Duodenal mucosa (tissue), 2 donors: Measurements from ENCODE around the gene SIM2.

Source experiments
- H3K27ac ChIP-seq: one replicate; pipeline ENCODE4 v1.7.0; 2013; ENCODE audit warnings: low read depth, low read length
- H3K27me3 ChIP-seq, 2 donors: one replicate each; pipeline ENCODE4 v1.7.0; 2013; ENCODE audit warnings: low read length in 2 of 2, control low read depth in 1 of 2; ENCODE audit not compliant: insufficient read depth in 2 of 2, control insufficient read depth in 1 of 2
- H3K36me3 ChIP-seq, 2 donors: one replicate each; pipeline ENCODE4 v1.7.0; 2013; ENCODE audit warnings: low read length in 2 of 2, control low read depth in 1 of 2; ENCODE audit not compliant: insufficient read depth in 2 of 2, control insufficient read depth in 1 of 2
- H3K4me1 ChIP-seq, 2 donors: one replicate each; pipeline ENCODE4 v1.7.0; 2013; ENCODE audit warnings: low read length in 2 of 2, control low read depth in 1 of 2; ENCODE audit not compliant: insufficient read depth in 2 of 2, control insufficient read depth in 1 of 2
- H3K4me3 ChIP-seq, 2 donors: one replicate each; pipeline ENCODE4 v1.7.0; 2013; ENCODE audit warnings: low read length in 2 of 2, low read depth in 1 of 2
- H3K9ac ChIP-seq, 2 donors: one replicate each; pipeline ENCODE4 v1.7.0; 2013; ENCODE audit warnings: low read length in 2 of 2, low read depth in 1 of 2
- H3K9me3 ChIP-seq, 2 donors: one replicate each; pipeline ENCODE4 v1.7.0; 2013; ENCODE audit warnings: low read length in 2 of 2, control low read depth in 1 of 2; ENCODE audit not compliant: control insufficient read depth in 1 of 2

SIM2 gene

DNA sequence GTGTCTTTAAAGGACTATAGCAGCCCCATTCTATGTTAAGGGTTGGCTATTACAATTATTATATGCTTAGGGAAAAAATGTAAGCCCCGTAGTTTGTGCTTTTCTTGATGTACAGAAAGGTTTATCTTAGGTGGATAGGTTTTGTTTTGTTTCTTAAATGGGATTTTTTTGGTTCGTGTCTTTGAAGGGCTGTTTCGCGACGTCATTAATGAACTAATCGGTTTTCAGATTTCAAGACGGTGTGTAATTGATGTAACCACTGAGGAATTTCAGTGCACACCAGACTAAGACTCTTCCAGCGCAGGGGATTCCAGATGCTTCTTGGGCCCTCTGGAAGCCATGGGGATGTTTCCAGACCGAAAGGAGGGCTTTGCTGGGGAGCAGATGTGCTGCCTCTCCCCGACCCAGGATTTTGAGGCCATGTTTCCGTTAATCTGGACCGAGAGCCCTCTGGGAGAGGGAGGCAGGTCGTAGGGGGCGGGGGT lies 4.8 kb upstream of the SIM2 start:
- Histone ChIP-seq H3K4me3 (no peak overlapping the region), H3K9ac (no peak overlapping the region), H3K9me3 (no peaks in the 10 kb centered on the region), H3K36me3 (no peaks in the 10 kb centered on the region), H3K27ac (no peak overlapping the region), H3K27me3 (peaks cover 85 to 95% of the 10 kb centered on the region in 2 donors), H3K4me1 (peaks cover 5 to 7% of the 10 kb centered on the region in 2 donors)

- Histone ChIP-seq H3K27ac (no peak overlapping the region), H3K9me3 (no peaks in the 10 kb centered on the region), H3K4me1 (peaks cover 5 to 7% of the 10 kb centered on the region in 2 donors), H3K9ac (no peak overlapping the region), H3K4me3 (no peak overlapping the region), H3K27me3 (peaks cover 86 to 90% of the 10 kb centered on the region in 2 donors), H3K36me3 (no peaks in the 10 kb centered on the region)
These were observed 4.2 kb upstream of the SIM2 start for GRCh38 chr21:36694593-36695282.

DNA sequence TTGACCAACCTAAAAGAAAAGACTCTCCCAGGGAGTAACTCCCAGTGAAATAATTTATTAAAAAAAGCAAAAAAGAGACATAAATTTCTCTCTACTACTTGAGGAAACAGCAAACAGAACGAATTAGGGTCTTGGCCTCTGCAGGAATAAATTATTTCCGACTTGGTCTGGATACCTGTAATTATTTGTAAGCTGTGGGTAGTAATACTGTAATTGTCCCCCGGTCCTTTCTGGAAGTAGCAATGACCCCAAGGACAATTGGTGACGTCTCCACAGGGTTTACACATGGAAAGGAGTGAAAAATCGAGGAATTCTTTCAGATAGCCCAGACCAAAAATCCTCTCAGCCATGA lies 3.7 kb upstream of the SIM2 start:
- Histone ChIP-seq H3K4me1 (peaks cover 5 to 7% of the 10 kb centered on the region in 2 donors), H3K36me3 (no peaks in the 10 kb centered on the region), H3K27ac (no peak overlapping the region), H3K9me3 (no peaks in the 10 kb centered on the region), H3K4me3 (no peak overlapping the region), H3K27me3 (peaks cover 86 to 90% of the 10 kb centered on the region in 2 donors), H3K9ac (no peak overlapping the region)

DNA sequence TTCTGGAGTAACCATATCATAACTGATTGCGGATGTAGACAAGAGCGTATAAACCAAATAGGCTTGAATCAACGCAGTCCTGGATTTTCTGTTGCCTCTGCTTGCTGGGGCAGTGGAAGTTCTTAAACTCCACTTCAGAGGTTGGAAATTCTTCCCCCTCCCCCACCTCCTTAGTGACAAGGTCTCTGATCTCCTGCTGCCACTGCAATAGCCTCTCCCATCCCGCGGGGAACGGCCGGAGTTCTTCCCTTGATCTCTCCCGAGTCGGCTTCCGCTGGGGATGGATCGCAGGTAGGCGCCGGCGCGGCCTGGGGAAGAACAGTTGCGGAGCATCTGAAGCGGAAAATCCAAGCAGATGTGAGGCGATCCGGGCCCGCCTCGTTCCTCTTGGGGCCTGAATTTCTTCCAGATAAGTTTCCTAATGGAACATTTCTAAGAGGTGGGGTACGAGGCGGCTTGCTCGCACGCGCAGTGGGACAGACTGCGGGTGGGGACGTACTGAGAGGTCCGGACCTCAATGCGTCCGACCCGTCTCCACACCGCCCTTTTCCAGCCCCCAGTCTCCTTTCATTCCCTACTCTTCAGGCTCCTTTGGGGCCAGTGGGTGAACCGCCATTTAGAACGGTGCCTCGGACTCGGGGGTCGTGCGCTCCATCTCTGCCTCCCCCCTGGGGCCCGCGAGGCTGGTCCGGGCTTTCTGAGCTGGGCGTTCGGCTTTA lies 3.1 kb upstream of the SIM2 start:
- peaks cover 90 to 91% of the 10 kb centered on the region in 2 donors for H3K27me3 ChIP-seq
- H3K36me3 ChIP-seq = no peaks in the 10 kb centered on the region
- no peak overlapping the region for H3K27ac ChIP-seq
- H3K4me1 ChIP-seq = peaks cover 10 to 13% of the 10 kb centered on the region in 2 donors
- no peak overlapping the region for H3K4me3 ChIP-seq
- no peaks in the 10 kb centered on the region for H3K9me3 ChIP-seq
- no peak overlapping the region for H3K9ac ChIP-seq

- H3K9me3 ChIP-seq = no peaks in the 10 kb centered on the region
- H3K27ac ChIP-seq = no peak overlapping the region
- no peak overlapping the region for H3K9ac ChIP-seq
- no peaks in the 10 kb centered on the region for H3K36me3 ChIP-seq
- H3K4me3 ChIP-seq = no peak overlapping the region
- H3K4me1 ChIP-seq = peaks cover 10 to 17% of the 10 kb centered on the region in 2 donors
- peaks cover 90 to 96% of the 10 kb centered on the region in 2 donors for H3K27me3 ChIP-seq
These were observed 2.4 kb upstream of the SIM2 start for GRCh38 chr21:36696390-36697059.

- no peaks in the 10 kb centered on the region for H3K9me3 ChIP-seq
- H3K36me3 ChIP-seq = no peaks in the 10 kb centered on the region
- no peak overlapping the region for H3K9ac ChIP-seq
- peaks cover 90 to 97% of the 10 kb centered on the region in 2 donors for H3K27me3 ChIP-seq
- H3K27ac ChIP-seq = no peak overlapping the region
- peaks cover 10 to 17% of the 10 kb centered on the region in 2 donors for H3K4me1 ChIP-seq
- no peak overlapping the region for H3K4me3 ChIP-seq
These were observed 1.7 kb upstream of the SIM2 start for GRCh38 chr21:36697060-36697850.

GRCh38 chr21:36697851-36698384 lies 997 bp upstream of the SIM2 start:
- peak overlapping the region in 1 of 2 donors; percentile 43 for H3K4me3 ChIP-seq
- peaks cover 90 to 96% of the 10 kb centered on the region in 2 donors for H3K27me3 ChIP-seq
- H3K4me1 ChIP-seq = peaks cover 10 to 17% of the 10 kb centered on the region in 2 donors

GRCh38 chr21:36698385-36698980 lies 432 bp upstream of the SIM2 start:
- H3K4me3 ChIP-seq = peak overlapping the region; percentile 8 to 43
- peaks cover 10 to 17% of the 10 kb centered on the region in 2 donors for H3K4me1 ChIP-seq

More at GRCh38 chr21:36697851-36698384, 997 bp upstream of the SIM2 start:
- Histone ChIP-seq H3K9ac (no peak overlapping the region), H3K36me3 (no peaks in the 10 kb centered on the region), H3K27ac (no peak overlapping the region), H3K9me3 (no peaks in the 10 kb centered on the region)

DNA sequence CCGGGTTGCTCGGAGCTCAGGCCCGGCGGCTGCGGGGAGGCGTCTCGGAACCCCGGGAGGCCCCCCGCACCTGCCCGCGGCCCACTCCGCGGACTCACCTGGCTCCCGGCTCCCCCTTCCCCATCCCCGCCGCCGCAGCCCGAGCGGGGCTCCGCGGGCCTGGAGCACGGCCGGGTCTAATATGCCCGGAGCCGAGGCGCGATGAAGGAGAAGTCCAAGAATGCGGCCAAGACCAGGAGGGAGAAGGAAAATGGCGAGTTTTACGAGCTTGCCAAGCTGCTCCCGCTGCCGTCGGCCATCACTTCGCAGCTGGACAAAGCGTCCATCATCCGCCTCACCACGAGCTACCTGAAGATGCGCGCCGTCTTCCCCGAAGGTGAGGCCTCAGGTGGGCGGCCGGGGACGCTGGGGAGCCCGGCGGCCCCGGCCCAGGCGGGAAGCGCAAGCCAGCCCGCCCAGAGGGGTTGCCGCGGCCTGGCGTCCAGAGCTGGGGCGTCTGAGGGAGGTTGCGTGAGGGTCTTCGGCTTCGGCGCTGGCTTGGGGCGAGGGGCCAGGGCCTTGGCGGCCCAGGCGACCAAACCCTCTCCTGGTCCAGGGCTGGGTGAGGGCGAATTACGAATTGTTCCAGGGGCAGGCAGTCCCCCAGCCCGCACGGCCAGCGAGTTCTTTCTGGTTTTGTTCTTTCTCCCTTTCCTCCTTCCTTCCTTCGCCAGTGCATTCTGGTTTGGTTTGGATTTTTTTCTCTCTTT lies 805 bp downstream of the SIM2 start:
- no peak overlapping the region for H3K27ac ChIP-seq
- no peaks in the 10 kb centered on the region for H3K9me3 ChIP-seq
- H3K9ac ChIP-seq = no peak overlapping the region
- no peak overlapping the region for H3K4me3 ChIP-seq
- peaks cover 90 to 96% of the 10 kb centered on the region in 2 donors for H3K27me3 ChIP-seq
- peaks cover 10 to 18% of the 10 kb centered on the region in 2 donors for H3K4me1 ChIP-seq
- no peaks in the 10 kb centered on the region for H3K36me3 ChIP-seq

More at GRCh38 chr21:36698385-36698980, 432 bp upstream of the SIM2 start:
- no peaks in the 10 kb centered on the region for H3K9me3 ChIP-seq
- peaks cover 90 to 96% of the 10 kb centered on the region in 2 donors for H3K27me3 ChIP-seq
- no peak overlapping the region for H3K27ac ChIP-seq
- no peak overlapping the region for H3K9ac ChIP-seq
- no peaks in the 10 kb centered on the region for H3K36me3 ChIP-seq
